ENCODE data around the gene NR0B1.

The NR0B1 gene

GRCh38 chrX:30275498-30275897 is 33.7 kb downstream of the NR0B1 start:
- DNase-seq, result no peak

- DNase-seq, result no peak
Observed at GRCh38 chrX:30270639-30271038, 38.6 kb downstream of the NR0B1 start.

GRCh38 chrX:30262763-30263162 is 46.4 kb downstream of the NR0B1 start:
- no peak for DNase-seq

DNA sequence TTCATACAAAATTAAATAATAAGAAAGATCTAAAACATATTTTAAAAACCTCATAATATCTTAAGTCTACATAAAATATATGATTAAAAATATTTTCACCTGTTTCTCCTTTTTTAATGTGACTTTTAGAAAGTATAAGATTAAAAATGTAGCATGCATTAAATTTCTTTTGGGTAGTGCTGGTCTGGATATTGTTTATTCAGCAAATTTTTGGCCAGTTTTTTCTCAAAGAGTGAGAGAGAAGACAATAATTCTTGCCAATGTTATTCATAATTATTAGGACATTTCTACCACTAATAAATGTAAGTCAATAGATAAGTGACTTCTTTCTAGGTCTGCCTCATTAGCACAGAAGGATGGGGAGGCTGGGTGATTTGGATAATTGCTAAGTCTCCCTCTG is 48.2 kb downstream of the NR0B1 start:
- DNase-seq, result no peak

GRCh38 chrX:30259927-30260326 is 49.3 kb downstream of the NR0B1 start:
- no peak for DNase-seq
